ELF-1 (cell line): Measurements from ENCODE around the gene KRT83.

Experiments used
- DNase-seq: peaks from one replicate; pipeline ENCODE4 v3.0.0-alpha.2; 2016; ENCODE audit warnings: low read depth, low spot score

The KRT83 gene

GRCh38 chr12:52267266-52267665 is 53.9 kb downstream of the KRT83 start:
- no peak for DNase-seq

- no peak for DNase-seq
Observed at GRCh38 chr12:52266514-52266913, 54.7 kb downstream of the KRT83 start.

- DNase-seq, result no peak
Observed at GRCh38 chr12:52264435-52264825, 56.8 kb downstream of the KRT83 start.
